Upper lobe of left lung (tissue), 4 donors: Measurements from ENCODE around the gene HSD17B2.

ENCODE experiments used
- EP300 ChIP-seq, 4 donors: sonication (generic); formaldehyde crosslinking; IDR thresholded peaks; one replicate each; pipeline ENCODE4 v1.5.1; 2017; ENCODE audit warnings: antibody characterized with exemption in 4 of 4, control low read depth in 2 of 4
- POLR2A ChIP-seq, 4 donors: fragments of 450-650 bp; IDR thresholded peaks; one replicate each; pipeline ENCODE4 v1.5.1; 2016 to 2017; ENCODE audit warnings: antibody characterized with exemption in 4 of 4, mild to moderate bottlenecking in 2 of 4
- POLR2AphosphoS5 ChIP-seq, 2 donors: sonication (generic); formaldehyde crosslinking; IDR thresholded peaks; one replicate each; pipeline ENCODE4 v1.5.1; 2017; ENCODE audit warnings: antibody characterized with exemption in 2 of 2
- TF ChIP-seq, protein P1 (sequence below), 6 experiments: fragments of 450-650 bp in 4 of 6; fragments of 200-600 bp in 2 of 6; sonication (generic) in 2 of 6; IDR thresholded peaks; one replicate each; pipeline ENCODE4 v1.5.1; 2016 to 2019; ENCODE audit warnings: antibody characterized with exemption in 6 of 6

DNA sequence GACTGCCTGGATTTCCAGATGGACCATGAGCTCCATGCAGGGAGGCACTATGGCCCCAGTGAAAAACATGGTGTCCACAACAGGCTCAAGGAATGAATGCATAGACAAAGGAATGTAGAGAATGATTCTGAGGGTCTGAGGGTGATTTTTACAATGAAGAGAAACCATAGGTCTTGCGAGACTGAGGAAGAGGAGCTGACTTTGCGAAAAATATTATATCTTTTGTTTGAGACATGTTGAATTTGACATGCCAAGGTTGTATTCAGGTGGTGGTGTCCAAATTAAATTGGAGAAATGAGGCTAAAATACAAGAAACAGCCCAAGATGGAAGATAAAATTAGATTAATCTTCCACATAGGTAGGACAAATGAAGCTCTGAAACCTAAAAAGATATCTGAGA is 12.7 kb downstream of the HSD17B2 start:
- TF ChIP-seq, protein P1, sequence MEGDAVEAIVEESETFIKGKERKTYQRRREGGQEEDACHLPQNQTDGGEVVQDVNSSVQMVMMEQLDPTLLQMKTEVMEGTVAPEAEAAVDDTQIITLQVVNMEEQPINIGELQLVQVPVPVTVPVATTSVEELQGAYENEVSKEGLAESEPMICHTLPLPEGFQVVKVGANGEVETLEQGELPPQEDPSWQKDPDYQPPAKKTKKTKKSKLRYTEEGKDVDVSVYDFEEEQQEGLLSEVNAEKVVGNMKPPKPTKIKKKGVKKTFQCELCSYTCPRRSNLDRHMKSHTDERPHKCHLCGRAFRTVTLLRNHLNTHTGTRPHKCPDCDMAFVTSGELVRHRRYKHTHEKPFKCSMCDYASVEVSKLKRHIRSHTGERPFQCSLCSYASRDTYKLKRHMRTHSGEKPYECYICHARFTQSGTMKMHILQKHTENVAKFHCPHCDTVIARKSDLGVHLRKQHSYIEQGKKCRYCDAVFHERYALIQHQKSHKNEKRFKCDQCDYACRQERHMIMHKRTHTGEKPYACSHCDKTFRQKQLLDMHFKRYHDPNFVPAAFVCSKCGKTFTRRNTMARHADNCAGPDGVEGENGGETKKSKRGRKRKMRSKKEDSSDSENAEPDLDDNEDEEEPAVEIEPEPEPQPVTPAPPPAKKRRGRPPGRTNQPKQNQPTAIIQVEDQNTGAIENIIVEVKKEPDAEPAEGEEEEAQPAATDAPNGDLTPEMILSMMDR (IDR thresholded peaks at IDR 0.05): no peak
- TF ChIP-seq POLR2A (IDR thresholded peaks at IDR 0.05): no peak
- TF ChIP-seq EP300 (IDR thresholded peaks at IDR 0.05): no peak
- no peak for TF ChIP-seq POLR2AphosphoS5 (IDR thresholded peaks at IDR 0.05)
